H9 (cell line): ENCODE measurements around the gene LRMDA. TPM values are rescaled to one million over a fixed set of nuclear protein-coding genes. Genes with fewer than 3 reads are reported as not detected.

ENCODE experiments used
- DNase-seq: peaks from one replicate; pipeline ENCODE4 v3.0.0-alpha.2; 2017
- H2AFZ ChIP-seq: one replicate; pipeline ENCODE4 v1.6.1; 2013; ENCODE audit warnings: mild to moderate bottlenecking, low read length, control low read depth, moderate library complexity
- H2AK5ac ChIP-seq: 2 replicates; pipeline ENCODE4 v1.6.1; 2013; ENCODE audit warnings: low read length, control low read depth, mixed read lengths; ENCODE audit not compliant: insufficient read length
- H2BK120ac ChIP-seq: one replicate; pipeline ENCODE4 v1.6.1; 2013; ENCODE audit warnings: low read depth, mild to moderate bottlenecking, low read length, control low read depth, inconsistent platforms; ENCODE audit not compliant: poor library complexity, severe bottlenecking
- H2BK12ac ChIP-seq: 2 replicates; pipeline ENCODE4 v1.6.1; 2013; ENCODE audit warnings: low read length, control low read depth, mixed read lengths, low read depth; ENCODE audit not compliant: insufficient read length
- H2BK15ac ChIP-seq: 2 replicates; pipeline ENCODE4 v1.6.1; 2013; ENCODE audit warnings: low read depth, low read length, control low read depth
- H2BK20ac ChIP-seq: one replicate; pipeline ENCODE4 v1.6.1; 2013; ENCODE audit warnings: low read depth, mild to moderate bottlenecking, low read length, control low read depth, inconsistent platforms; ENCODE audit not compliant: poor library complexity, severe bottlenecking
- H2BK5ac ChIP-seq: 2 replicates; pipeline ENCODE4 v1.6.1; 2013; ENCODE audit warnings: low read length, control low read depth, mixed read lengths; ENCODE audit not compliant: insufficient read length
- H3K14ac ChIP-seq: 2 replicates; pipeline ENCODE4 v1.6.1; 2013; ENCODE audit warnings: low read length, control low read depth; ENCODE audit not compliant: insufficient read depth
- H3K18ac ChIP-seq: 2 replicates; pipeline ENCODE4 v1.6.1; 2013; ENCODE audit warnings: low read depth, mild to moderate bottlenecking, mixed read lengths, low read length, control low read depth; ENCODE audit not compliant: insufficient read length
- H3K23ac ChIP-seq: 2 replicates; pipeline ENCODE4 v1.6.1; 2013; ENCODE audit warnings: low read length, control low read depth, mixed read lengths, low read depth; ENCODE audit not compliant: insufficient read length
- H3K23me2 ChIP-seq: 2 replicates; pipeline ENCODE4 v1.6.1; 2013; ENCODE audit warnings: low read depth, mild to moderate bottlenecking, mixed read lengths, low read length, control low read depth; ENCODE audit not compliant: insufficient read length, poor library complexity, severe bottlenecking
- H3K27ac ChIP-seq: 2 replicates; pipeline ENCODE4 v1.5.1; 2013; ENCODE audit warnings: low read length, control low read depth, mixed read lengths, low read depth; ENCODE audit not compliant: insufficient read length
- H3K27me3 ChIP-seq: 2 replicates; pipeline ENCODE4 v1.6.1; 2013; ENCODE audit warnings: low read length, control low read depth, inconsistent platforms; ENCODE audit not compliant: insufficient read depth
- H3K4ac ChIP-seq: 2 replicates; pipeline ENCODE4 v1.6.1; 2013; ENCODE audit warnings: low read depth, mild to moderate bottlenecking, control low read depth, inconsistent platforms, low read length, moderate library complexity
- H3K4me1 ChIP-seq: 2 replicates; pipeline ENCODE4 v1.6.1; 2013; ENCODE audit warnings: low read length, control low read depth, inconsistent platforms; ENCODE audit not compliant: insufficient read depth
- H3K4me2 ChIP-seq: 2 replicates; pipeline ENCODE4 v1.6.1; 2013; ENCODE audit warnings: low read length, control low read depth, mixed read lengths; ENCODE audit not compliant: insufficient read length, insufficient read depth
- H3K56ac ChIP-seq: 2 replicates; pipeline ENCODE4 v1.6.1; 2013; ENCODE audit warnings: low read depth, mild to moderate bottlenecking, mixed read lengths, low read length, control low read depth; ENCODE audit not compliant: insufficient read length
- H3K79me1 ChIP-seq: 2 replicates; pipeline ENCODE4 v1.6.1; 2013; ENCODE audit warnings: low read depth, mild to moderate bottlenecking, moderate library complexity, low read length, control low read depth, inconsistent platforms; ENCODE audit not compliant: insufficient read depth, poor library complexity, severe bottlenecking
- H3K79me2 ChIP-seq: 2 replicates; pipeline ENCODE4 v1.6.1; 2013; ENCODE audit warnings: low read length, control low read depth, inconsistent platforms; ENCODE audit not compliant: insufficient read depth
- H3K9ac ChIP-seq: 2 replicates; pipeline ENCODE4 v1.6.1; 2013; ENCODE audit warnings: low read length, control low read depth, mixed read lengths; ENCODE audit not compliant: insufficient read length; ENCODE audit errors: extremely low read depth
- H3K9me3 ChIP-seq: one replicate; pipeline ENCODE4 v1.6.1; 2013; ENCODE audit warnings: low read depth, low read length, inconsistent platforms; ENCODE audit not compliant: control insufficient read depth
- H3T11ph ChIP-seq: one replicate; pipeline ENCODE4 v1.6.1; 2013; ENCODE audit warnings: mild to moderate bottlenecking, low read length, control low read depth, inconsistent platforms
- H4K20me1 ChIP-seq: one replicate; pipeline ENCODE4 v1.6.1; 2013; ENCODE audit not compliant: control insufficient read depth, insufficient read length, insufficient read depth
- H4K5ac ChIP-seq: 2 replicates; pipeline ENCODE4 v1.6.1; 2013; ENCODE audit warnings: low read depth, mild to moderate bottlenecking, mixed read lengths, low read length, control low read depth; ENCODE audit not compliant: insufficient read length
- H4K8ac ChIP-seq: replicated peaks from 2 replicates; pipeline ENCODE4 v1.6.1; 2013; ENCODE audit warnings: low read length, control low read depth, mixed read lengths, low read depth; ENCODE audit not compliant: insufficient read length
- H4K91ac ChIP-seq: 2 replicates; pipeline ENCODE4 v1.6.1; 2013; ENCODE audit warnings: low read depth, mild to moderate bottlenecking, moderate library complexity, mixed read lengths, low read length, control low read depth; ENCODE audit not compliant: insufficient read length
- H3K27ac Mint-ChIP-seq, 3 experiments: 2 replicates in 2 of 3; 3 replicates in 1 of 3; pipeline ENCODE4 v1.8.0; 2020 to 2021; ENCODE audit warnings: mixed read lengths in 3 of 3, mild to moderate bottlenecking in 1 of 3, moderate library complexity in 1 of 3
- H3K27me3 Mint-ChIP-seq: 2 replicates; pipeline ENCODE4 v1.8.0; 2021; ENCODE audit warnings: low read depth, mild to moderate bottlenecking, moderate library complexity, mixed read lengths
- H3K36me3 Mint-ChIP-seq, 3 experiments: 2 replicates in 2 of 3; 3 replicates in 1 of 3; pipeline ENCODE4 v1.8.0; 2020 to 2021; ENCODE audit warnings: low read depth in 3 of 3, mixed read lengths in 3 of 3; ENCODE audit not compliant: insufficient read depth in 1 of 3
- H3K4me1 Mint-ChIP-seq, 2 experiments: 2 replicates each; pipeline ENCODE4 v1.8.0; 2020; ENCODE audit warnings: mixed read lengths in 2 of 2
- H3K4me3 Mint-ChIP-seq, 2 experiments: 2 replicates in 1 of 2; 3 replicates in 1 of 2; pipeline ENCODE4 v1.8.0; 2020 to 2021; ENCODE audit warnings: mild to moderate bottlenecking in 2 of 2, mixed read lengths in 2 of 2, moderate library complexity in 1 of 2
- H3K9me3 Mint-ChIP-seq, 2 experiments: 2 replicates in 1 of 2; 3 replicates in 1 of 2; pipeline ENCODE4 v1.8.0; 2020; ENCODE audit warnings: mild to moderate bottlenecking in 2 of 2, mixed read lengths in 2 of 2, moderate library complexity in 1 of 2
- WGBS: extraction: QIAGEN DNeasy Blood & Tissue Kit; methylation state at CpG from one replicate; pipeline ENCODE4 v1.1.7; 2013; ENCODE audit warnings: missing lambda C conversion rate, low lambda C conversion rate, mixed read lengths; ENCODE audit not compliant: insufficient read length; ENCODE audit errors: extremely low coverage; 5-methylcytosine and 5-hydroxymethylcytosine counted together
- total RNA-seq: library from RNA; stranded (reverse); gene quantifications from 2 replicates; pipeline ENCODE4 v1.2.1, GENCODE V29; 2021
- TF ChIP-seq, protein P1 (sequence below): fragments of 200-600 bp; sonication (generic); conservative IDR thresholded peaks from 3 replicates; pipeline ENCODE4 v1.8.0; 2021; ENCODE audit warnings: antibody characterized with exemption, mild to moderate bottlenecking

Gene LRMDA
- total RNA-seq, 1 experiment from 2014 or later: 1.8 TPM

GRCh38 chr10:75468612-75469005 is 37.2 kb downstream of the LRMDA start:
- Histone ChIP-seq H2AK5ac (no peak overlapping the region), H3K56ac (no peak overlapping the region), H3K9me3 (no peaks in the 10 kb centered on the region), H3K4me1 (peaks cover 3% of the 10 kb centered on the region; the same call in 1 of the 2 replicates), H3K4me2 (no peak overlapping the region), H2BK5ac (no peak overlapping the region), H2BK12ac (no peak overlapping the region), H2BK15ac (no peak overlapping the region), H2BK20ac (no peak overlapping the region), H3K4ac (no peak overlapping the region), H3K79me2 (no peaks in the 10 kb centered on the region), H3K79me1 (no peaks in the 10 kb centered on the region), H4K8ac (no peak overlapping the region), H3K27ac (no peak overlapping the region), H4K5ac (no peak overlapping the region), H4K20me1 (no peaks in the 10 kb centered on the region), H2BK120ac (no peak overlapping the region), H3K23me2 (no peaks in the 10 kb centered on the region), H3K23ac (no peak overlapping the region), H4K91ac (no peak overlapping the region), H3K9ac (no peak overlapping the region), H2AFZ (no peak overlapping the region), H3K14ac (no peak overlapping the region), H3K18ac (no peak overlapping the region), H3T11ph (no peak overlapping the region), H3K27me3 (no peaks in the 10 kb centered on the region)
- DNase-seq: no peak
- H3K27me3 Mint-ChIP-seq: peaks cover 65% of the 10 kb centered on the region
- TF ChIP-seq, protein P1, sequence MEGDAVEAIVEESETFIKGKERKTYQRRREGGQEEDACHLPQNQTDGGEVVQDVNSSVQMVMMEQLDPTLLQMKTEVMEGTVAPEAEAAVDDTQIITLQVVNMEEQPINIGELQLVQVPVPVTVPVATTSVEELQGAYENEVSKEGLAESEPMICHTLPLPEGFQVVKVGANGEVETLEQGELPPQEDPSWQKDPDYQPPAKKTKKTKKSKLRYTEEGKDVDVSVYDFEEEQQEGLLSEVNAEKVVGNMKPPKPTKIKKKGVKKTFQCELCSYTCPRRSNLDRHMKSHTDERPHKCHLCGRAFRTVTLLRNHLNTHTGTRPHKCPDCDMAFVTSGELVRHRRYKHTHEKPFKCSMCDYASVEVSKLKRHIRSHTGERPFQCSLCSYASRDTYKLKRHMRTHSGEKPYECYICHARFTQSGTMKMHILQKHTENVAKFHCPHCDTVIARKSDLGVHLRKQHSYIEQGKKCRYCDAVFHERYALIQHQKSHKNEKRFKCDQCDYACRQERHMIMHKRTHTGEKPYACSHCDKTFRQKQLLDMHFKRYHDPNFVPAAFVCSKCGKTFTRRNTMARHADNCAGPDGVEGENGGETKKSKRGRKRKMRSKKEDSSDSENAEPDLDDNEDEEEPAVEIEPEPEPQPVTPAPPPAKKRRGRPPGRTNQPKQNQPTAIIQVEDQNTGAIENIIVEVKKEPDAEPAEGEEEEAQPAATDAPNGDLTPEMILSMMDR: no peak
- H3K4me3 Mint-ChIP-seq: no peak overlapping the region
- WGBS: no CpG with 5 or more reads among the region's 7 CpGs
- no peak overlapping the region for H3K27ac Mint-ChIP-seq
- peaks cover 0 to 5% of the 10 kb centered on the region in 2 experiments; a peak in 4 of 5 replicates for H3K9me3 Mint-ChIP-seq
- peaks cover 0 to 7% (median 0%) of the 10 kb centered on the region in 3 experiments; a peak in 1 of 7 replicates for H3K36me3 Mint-ChIP-seq
- peaks cover 16 to 17% of the 10 kb centered on the region in 2 experiments for H3K4me1 Mint-ChIP-seq
